WERI-Rb-1 (cell line): ENCODE results near the gene MCUR1.

Experiments used
- DNase-seq: peaks from one replicate; pipeline ENCODE4 v3.0.0-alpha.2; 2020
- H3K27ac ChIP-seq: fragments of 250-450 bp; sonication (Bioruptor Pico); 2 replicates; pipeline ENCODE4 v1.5.1; 2020; ENCODE audit warnings: mild to moderate bottlenecking, moderate library complexity
- H3K27me3 ChIP-seq: fragments of 250-450 bp; sonication (Bioruptor Pico); 2 replicates; pipeline ENCODE4 v1.5.1; 2021; ENCODE audit warnings: mild to moderate bottlenecking, low read depth, moderate library complexity; ENCODE audit not compliant: insufficient read depth, severe bottlenecking
- H3K36me3 ChIP-seq: fragments of 250-450 bp; sonication (Bioruptor Pico); 2 replicates; pipeline ENCODE4 v1.5.1; 2020; ENCODE audit warnings: mild to moderate bottlenecking, moderate library complexity
- H3K4me3 ChIP-seq: 2 replicates; pipeline ENCODE4 v1.5.1; 2011; ENCODE audit warnings: low read depth, mild to moderate bottlenecking, control low read depth, low read length
- H3K9me3 ChIP-seq: fragments of 250-450 bp; sonication (Bioruptor Pico); 2 replicates; pipeline ENCODE4 v1.5.1; 2021; ENCODE audit warnings: mild to moderate bottlenecking, moderate library complexity; ENCODE audit not compliant: severe bottlenecking
- CTCF ChIP-seq: IDR thresholded peaks from 2 replicates; pipeline ENCODE4 v1.5.1; 2011; ENCODE audit warnings: low read depth, mild to moderate bottlenecking, control low read depth, inconsistent platforms, low read length

Gene MCUR1

GRCh38 chr6:13767121-13767808, 47.1 kb downstream of the MCUR1 start:
- no peaks in the 10 kb centered on the region for H3K27me3 ChIP-seq
- TF ChIP-seq CTCF = no peak
- no peak overlapping the region for H3K4me3 ChIP-seq
- no peak for DNase-seq
- H3K27ac ChIP-seq = no peak overlapping the region
- H3K9me3 ChIP-seq = peaks cover 7% of the 10 kb centered on the region
- H3K36me3 ChIP-seq = no peaks in the 10 kb centered on the region

GRCh38 chr6:13766201-13766634, 48.1 kb downstream of the MCUR1 start:
- peak; percentile 52 for DNase-seq
- Histone ChIP-seq H3K9me3 (peaks cover 7% of the 10 kb centered on the region), H3K27ac (peak overlapping the region; percentile 23), H3K27me3 (no peaks in the 10 kb centered on the region), H3K36me3 (no peaks in the 10 kb centered on the region), H3K4me3 (peak overlapping the region; percentile 36)
- no peak for TF ChIP-seq CTCF

GRCh38 chr6:13765570-13765969, 48.8 kb downstream of the MCUR1 start:
- no peak for TF ChIP-seq CTCF
- Histone ChIP-seq H3K36me3 (no peaks in the 10 kb centered on the region), H3K27ac (peak overlapping the region; percentile 23), H3K27me3 (no peaks in the 10 kb centered on the region), H3K4me3 (peak overlapping the region; percentile 36), H3K9me3 (peaks cover 7% of the 10 kb centered on the region)
- DNase-seq = peak; percentile 41

- TF ChIP-seq CTCF = no peak
- no peaks in the 10 kb centered on the region for H3K36me3 ChIP-seq
- H3K27me3 ChIP-seq = no peaks in the 10 kb centered on the region
- H3K9me3 ChIP-seq = peaks cover 7% of the 10 kb centered on the region
- DNase-seq = no peak
- no peak overlapping the region for H3K4me3 ChIP-seq
- H3K27ac ChIP-seq = no peak overlapping the region
These were observed 49.4 kb downstream of the MCUR1 start for GRCh38 chr6:13764996-13765395.

DNA sequence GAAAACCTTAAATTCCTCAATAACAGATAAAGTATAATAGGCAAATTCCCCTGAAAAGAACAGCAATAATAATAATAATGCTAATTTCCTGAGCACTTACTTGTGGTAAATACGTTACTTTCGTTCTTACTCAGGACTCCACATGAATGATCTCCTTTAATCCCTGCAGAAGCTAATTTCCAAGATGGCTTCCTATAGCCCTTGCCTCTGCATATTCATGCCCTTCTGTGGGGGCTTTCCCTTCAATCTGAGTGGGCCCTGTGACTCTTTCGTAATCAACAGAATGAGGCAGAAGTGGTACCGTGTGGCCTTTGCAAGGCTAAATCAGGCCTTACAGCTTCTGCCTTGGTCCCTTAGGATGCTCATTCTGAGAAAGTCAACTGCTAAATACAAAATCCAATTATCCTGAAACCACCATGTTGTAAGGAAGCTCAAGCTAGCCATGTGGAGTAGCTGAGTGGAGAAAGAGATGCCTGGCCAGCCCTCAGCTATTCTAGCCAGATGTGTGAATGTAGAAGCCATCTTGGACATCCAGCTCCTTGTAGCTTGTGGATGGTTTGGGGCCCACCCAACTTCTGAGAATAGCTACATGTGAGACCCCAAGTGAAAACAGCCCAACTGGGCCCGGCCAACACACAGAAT, 50.5 kb downstream of the MCUR1 start:
- Histone ChIP-seq H3K4me3 (no peak overlapping the region), H3K27me3 (no peaks in the 10 kb centered on the region), H3K36me3 (no peaks in the 10 kb centered on the region), H3K27ac (no peak overlapping the region), H3K9me3 (peaks cover 7% of the 10 kb centered on the region)
- no peak for DNase-seq
- TF ChIP-seq CTCF = no peak
